ENCODE data around the gene TMEM229B.
"Not testable (repeated sequence)": the region's sequence is repeated elsewhere in the genome, so short reads cannot be mapped to it uniquely, and the experiment has no call there.

The TMEM229B gene

GRCh38 chr14:67464377-67464776 is 24.1 kb downstream of the TMEM229B start:
- Histone ChIP-seq H3K27me3 (ENCODE audit: control insufficient read depth, insufficient read depth, low read length) (no peaks in the 10 kb centered on the region), H3K4me1 (ENCODE audit: control insufficient read depth, low read depth, low read length) (no peaks in the 10 kb centered on the region), H3K9me3 (ENCODE audit: control insufficient read depth, low read depth, low read length) (no peaks in the 10 kb centered on the region), H3K36me3 (ENCODE audit: control insufficient read depth, low read depth, low read length) (no peaks in the 10 kb centered on the region), H3K9ac (ENCODE audit: low read length) (no peak overlapping the region), H3K27ac (ENCODE audit: low read length) (no peak overlapping the region), H3K4me3 (ENCODE audit: low read length) (no peak overlapping the region)

GRCh38 chr14:67463900-67464299 is 24.6 kb downstream of the TMEM229B start:
- H3K9me3 ChIP-seq (ENCODE audit: control insufficient read depth, low read depth, low read length) = no peaks in the 10 kb centered on the region
- H3K27me3 ChIP-seq (ENCODE audit: control insufficient read depth, insufficient read depth, low read length) = no peaks in the 10 kb centered on the region
- H3K4me1 ChIP-seq (ENCODE audit: control insufficient read depth, low read depth, low read length) = no peaks in the 10 kb centered on the region
- H3K27ac ChIP-seq (ENCODE audit: low read length) = no peak overlapping the region
- H3K36me3 ChIP-seq (ENCODE audit: control insufficient read depth, low read depth, low read length) = no peaks in the 10 kb centered on the region
- no peak overlapping the region for H3K9ac ChIP-seq (ENCODE audit: low read length)
- no peak overlapping the region for H3K4me3 ChIP-seq (ENCODE audit: low read length)

- Histone ChIP-seq H3K4me1 (ENCODE audit: control insufficient read depth, low read depth, low read length) (peaks cover 4% of the 10 kb centered on the region), H3K36me3 (ENCODE audit: control insufficient read depth, low read depth, low read length) (no peaks in the 10 kb centered on the region), H3K27me3 (ENCODE audit: control insufficient read depth, insufficient read depth, low read length) (no peaks in the 10 kb centered on the region), H3K9ac (ENCODE audit: low read length) (no peak overlapping the region), H3K4me3 (ENCODE audit: low read length) (no peak overlapping the region), H3K9me3 (ENCODE audit: control insufficient read depth, low read depth, low read length) (no peaks in the 10 kb centered on the region), H3K27ac (ENCODE audit: low read length) (no peak overlapping the region)
Measured at GRCh38 chr14:67461996-67462395, 26.5 kb downstream of the TMEM229B start.

GRCh38 chr14:67461341-67461985 is 27.1 kb downstream of the TMEM229B start:
- Histone ChIP-seq H3K9ac (ENCODE audit: low read length) (no peak overlapping the region), H3K4me3 (ENCODE audit: low read length) (no peak overlapping the region), H3K4me1 (ENCODE audit: control insufficient read depth, low read depth, low read length) (peaks cover 4% of the 10 kb centered on the region), H3K9me3 (ENCODE audit: control insufficient read depth, low read depth, low read length) (no peaks in the 10 kb centered on the region), H3K27me3 (ENCODE audit: control insufficient read depth, insufficient read depth, low read length) (no peaks in the 10 kb centered on the region), H3K27ac (ENCODE audit: low read length) (no peak overlapping the region), H3K36me3 (ENCODE audit: control insufficient read depth, low read depth, low read length) (no peaks in the 10 kb centered on the region)

GRCh38 chr14:67459336-67459735 is 29.2 kb downstream of the TMEM229B start:
- Histone ChIP-seq H3K27me3 (ENCODE audit: control insufficient read depth, insufficient read depth, low read length) (no peaks in the 10 kb centered on the region), H3K27ac (ENCODE audit: low read length) (no peak overlapping the region), H3K9ac (ENCODE audit: low read length) (no peak overlapping the region), H3K36me3 (ENCODE audit: control insufficient read depth, low read depth, low read length) (no peaks in the 10 kb centered on the region), H3K4me3 (ENCODE audit: low read length) (no peak overlapping the region), H3K4me1 (ENCODE audit: control insufficient read depth, low read depth, low read length) (peaks cover 4% of the 10 kb centered on the region), H3K9me3 (ENCODE audit: control insufficient read depth, low read depth, low read length) (no peaks in the 10 kb centered on the region)

- Histone ChIP-seq H3K4me1 (ENCODE audit: control insufficient read depth, low read depth, low read length) (peaks cover 4% of the 10 kb centered on the region), H3K27me3 (ENCODE audit: control insufficient read depth, insufficient read depth, low read length) (no peaks in the 10 kb centered on the region), H3K4me3 (ENCODE audit: low read length) (no peak overlapping the region), H3K9me3 (ENCODE audit: control insufficient read depth, low read depth, low read length) (no peaks in the 10 kb centered on the region), H3K9ac (ENCODE audit: low read length) (no peak overlapping the region), H3K27ac (ENCODE audit: low read length) (no peak overlapping the region), H3K36me3 (ENCODE audit: control insufficient read depth, low read depth, low read length) (no peaks in the 10 kb centered on the region)
Measured at GRCh38 chr14:67457782-67458181, 30.7 kb downstream of the TMEM229B start.

GRCh38 chr14:67456732-67457131 is 31.8 kb downstream of the TMEM229B start:
- no peak overlapping the region for H3K4me3 ChIP-seq (ENCODE audit: low read length)
- H3K27me3 ChIP-seq (ENCODE audit: control insufficient read depth, insufficient read depth, low read length) = no peaks in the 10 kb centered on the region
- H3K4me1 ChIP-seq (ENCODE audit: control insufficient read depth, low read depth, low read length) = peaks cover 4% of the 10 kb centered on the region
- H3K36me3 ChIP-seq (ENCODE audit: control insufficient read depth, low read depth, low read length) = no peaks in the 10 kb centered on the region
- H3K27ac ChIP-seq (ENCODE audit: low read length) = no peak overlapping the region
- H3K9me3 ChIP-seq (ENCODE audit: control insufficient read depth, low read depth, low read length) = no peaks in the 10 kb centered on the region
- H3K9ac ChIP-seq (ENCODE audit: low read length) = no peak overlapping the region

- no peaks in the 10 kb centered on the region for H3K36me3 ChIP-seq (ENCODE audit: control insufficient read depth, low read depth, low read length)
- no peaks in the 10 kb centered on the region for H3K27me3 ChIP-seq (ENCODE audit: control insufficient read depth, insufficient read depth, low read length)
- no peak overlapping the region for H3K27ac ChIP-seq (ENCODE audit: low read length)
- no peak overlapping the region for H3K9ac ChIP-seq (ENCODE audit: low read length)
- H3K4me3 ChIP-seq (ENCODE audit: low read length) = no peak overlapping the region
- peaks cover 4% of the 10 kb centered on the region for H3K4me1 ChIP-seq (ENCODE audit: control insufficient read depth, low read depth, low read length)
- H3K9me3 ChIP-seq (ENCODE audit: control insufficient read depth, low read depth, low read length) = no peaks in the 10 kb centered on the region
Measured at GRCh38 chr14:67453575-67454300, 34.8 kb downstream of the TMEM229B start.

GRCh38 chr14:67451667-67452066 is 36.9 kb downstream of the TMEM229B start:
- not testable (repeated sequence) for H3K27ac ChIP-seq (ENCODE audit: low read length); H3K9me3 ChIP-seq (ENCODE audit: control insufficient read depth, low read depth, low read length); H3K9ac ChIP-seq (ENCODE audit: low read length); H3K4me3 ChIP-seq (ENCODE audit: low read length); H3K4me1 ChIP-seq (ENCODE audit: control insufficient read depth, low read depth, low read length); H3K36me3 ChIP-seq (ENCODE audit: control insufficient read depth, low read depth, low read length); H3K27me3 ChIP-seq (ENCODE audit: control insufficient read depth, insufficient read depth, low read length)

- Histone ChIP-seq H3K27ac (ENCODE audit: low read length) (no peak overlapping the region), H3K27me3 (ENCODE audit: control insufficient read depth, insufficient read depth, low read length) (no peaks in the 10 kb centered on the region), H3K4me1 (ENCODE audit: control insufficient read depth, low read depth, low read length) (peaks cover 17% of the 10 kb centered on the region), H3K9ac (ENCODE audit: low read length) (no peak overlapping the region), H3K36me3 (ENCODE audit: control insufficient read depth, low read depth, low read length) (no peaks in the 10 kb centered on the region), H3K4me3 (ENCODE audit: low read length) (no peak overlapping the region), H3K9me3 (ENCODE audit: control insufficient read depth, low read depth, low read length) (no peaks in the 10 kb centered on the region)
Measured at GRCh38 chr14:67449096-67449495, 39.4 kb downstream of the TMEM229B start.

- Histone ChIP-seq H3K36me3 (ENCODE audit: control insufficient read depth, low read depth, low read length) (no peaks in the 10 kb centered on the region), H3K4me1 (ENCODE audit: control insufficient read depth, low read depth, low read length) (peaks cover 22% of the 10 kb centered on the region), H3K4me3 (ENCODE audit: low read length) (no peak overlapping the region), H3K9me3 (ENCODE audit: control insufficient read depth, low read depth, low read length) (no peaks in the 10 kb centered on the region), H3K27me3 (ENCODE audit: control insufficient read depth, insufficient read depth, low read length) (no peaks in the 10 kb centered on the region), H3K27ac (ENCODE audit: low read length) (no peak overlapping the region), H3K9ac (ENCODE audit: low read length) (no peak overlapping the region)
Measured at GRCh38 chr14:67447033-67447381, 41.5 kb downstream of the TMEM229B start.
